ENCODE measurements around the gene CCDC82.

Gene CCDC82

GRCh38 chr11:96357794-96358193 is 31.9 kb downstream of the CCDC82 start:
- H3K9me3 ChIP-seq (ENCODE audit: insufficient read depth, low read depth, low read length) = no peaks in the 10 kb centered on the region
- no peak overlapping the region for H3K9ac ChIP-seq (ENCODE audit: low read depth, low read length)
- no peak overlapping the region for H3K4me3 ChIP-seq (ENCODE audit: low read length)
- H3K27me3 ChIP-seq (ENCODE audit: insufficient read depth, low read length) = no peaks in the 10 kb centered on the region
- no peak overlapping the region for H3K27ac ChIP-seq (ENCODE audit: low read length)
- no peaks in the 10 kb centered on the region; the same call in 1 of the 2 replicates for H3K4me1 ChIP-seq (ENCODE audit: insufficient read depth, low read length)
- peaks cover 23% of the 10 kb centered on the region for H3K36me3 ChIP-seq (ENCODE audit: insufficient read depth, low read depth, low read length)

- H3K9me3 ChIP-seq (ENCODE audit: insufficient read depth, low read depth, low read length) = no peaks in the 10 kb centered on the region
- H3K36me3 ChIP-seq (ENCODE audit: insufficient read depth, low read depth, low read length) = peaks cover 23% of the 10 kb centered on the region
- H3K4me1 ChIP-seq (ENCODE audit: insufficient read depth, low read length) = no peaks in the 10 kb centered on the region; the same call in 1 of the 2 replicates
- no peak overlapping the region for H3K9ac ChIP-seq (ENCODE audit: low read depth, low read length)
- no peaks in the 10 kb centered on the region for H3K27me3 ChIP-seq (ENCODE audit: insufficient read depth, low read length)
- H3K4me3 ChIP-seq (ENCODE audit: low read length) = no peak overlapping the region
- no peak overlapping the region for H3K27ac ChIP-seq (ENCODE audit: low read length)
Measured at GRCh38 chr11:96356848-96357247, 32.9 kb downstream of the CCDC82 start.

- H3K9ac ChIP-seq (ENCODE audit: low read depth, low read length) = peak within 1 kb of the TSS; percentile 83; the same call in 1 of the 2 replicates
- peak within 1 kb of the TSS; percentile 85 for H3K4me3 ChIP-seq (ENCODE audit: low read length)
- peaks cover 11% of the 10 kb centered on the region for H3K27me3 ChIP-seq (ENCODE audit: insufficient read depth, low read length)
- peaks cover 18% of the 10 kb centered on the region for H3K4me1 ChIP-seq (ENCODE audit: insufficient read depth, low read length)
- H3K9me3 ChIP-seq (ENCODE audit: insufficient read depth, low read depth, low read length) = peaks cover 1% of the 10 kb centered on the region; the same call in 1 of the 2 replicates
- H3K27ac ChIP-seq (ENCODE audit: low read length) = no peak within 1 kb of the TSS
- H3K36me3 ChIP-seq (ENCODE audit: insufficient read depth, low read depth, low read length) = no peaks in the 10 kb centered on the region
Measured at GRCh38 chr11:96342961-96343711, 46.6 kb downstream of the CCDC82 start, which contains the start of gene MAML2. TSS of gene MAML2 (minus strand) at chr11:96343195. CDS start at chr11:96341895, 1,300 bp downstream.

GRCh38 chr11:96342014-96342960 is 47.4 kb downstream of the CCDC82 start:
- Histone ChIP-seq H3K9ac (ENCODE audit: low read depth, low read length) (peak overlapping the region; percentile 83; the same call in 1 of the 2 replicates), H3K4me3 (ENCODE audit: low read length) (peak overlapping the region; percentile 85), H3K36me3 (ENCODE audit: insufficient read depth, low read depth, low read length) (no peaks in the 10 kb centered on the region), H3K4me1 (ENCODE audit: insufficient read depth, low read length) (peaks cover 26% of the 10 kb centered on the region), H3K27ac (ENCODE audit: low read length) (no peak overlapping the region), H3K27me3 (ENCODE audit: insufficient read depth, low read length) (peaks cover 11% of the 10 kb centered on the region), H3K9me3 (ENCODE audit: insufficient read depth, low read depth, low read length) (no peaks in the 10 kb centered on the region)

GRCh38 chr11:96341211-96342013 is 48.3 kb downstream of the CCDC82 start:
- H3K4me3 ChIP-seq (ENCODE audit: low read length) = peak overlapping the region; percentile 85; the same call in 1 of the 2 replicates
- H3K9me3 ChIP-seq (ENCODE audit: insufficient read depth, low read depth, low read length) = no peaks in the 10 kb centered on the region
- H3K27me3 ChIP-seq (ENCODE audit: insufficient read depth, low read length) = peaks cover 11% of the 10 kb centered on the region
- peaks cover 34% of the 10 kb centered on the region for H3K4me1 ChIP-seq (ENCODE audit: insufficient read depth, low read length)
- peak overlapping the region; percentile 83; the same call in 1 of the 2 replicates for H3K9ac ChIP-seq (ENCODE audit: low read depth, low read length)
- no peaks in the 10 kb centered on the region for H3K36me3 ChIP-seq (ENCODE audit: insufficient read depth, low read depth, low read length)
- no peak overlapping the region for H3K27ac ChIP-seq (ENCODE audit: low read length)

- H3K27me3 ChIP-seq (ENCODE audit: insufficient read depth, low read length) = peaks cover 11% of the 10 kb centered on the region
- H3K27ac ChIP-seq (ENCODE audit: low read length) = no peak overlapping the region
- no peaks in the 10 kb centered on the region for H3K36me3 ChIP-seq (ENCODE audit: insufficient read depth, low read depth, low read length)
- H3K4me3 ChIP-seq (ENCODE audit: low read length) = no peak overlapping the region
- peaks cover 43% of the 10 kb centered on the region for H3K4me1 ChIP-seq (ENCODE audit: insufficient read depth, low read length)
- no peak overlapping the region for H3K9ac ChIP-seq (ENCODE audit: low read depth, low read length)
- no peaks in the 10 kb centered on the region for H3K9me3 ChIP-seq (ENCODE audit: insufficient read depth, low read depth, low read length)
Measured at GRCh38 chr11:96340555-96340885, 49.2 kb downstream of the CCDC82 start.

- Histone ChIP-seq H3K4me1 (ENCODE audit: insufficient read depth, low read length) (peaks cover 46% of the 10 kb centered on the region), H3K9me3 (ENCODE audit: insufficient read depth, low read depth, low read length) (no peaks in the 10 kb centered on the region), H3K27ac (ENCODE audit: low read length) (no peak overlapping the region), H3K36me3 (ENCODE audit: insufficient read depth, low read depth, low read length) (no peaks in the 10 kb centered on the region), H3K4me3 (ENCODE audit: low read length) (no peak overlapping the region), H3K9ac (ENCODE audit: low read depth, low read length) (no peak overlapping the region), H3K27me3 (ENCODE audit: insufficient read depth, low read length) (peaks cover 11% of the 10 kb centered on the region)
Measured at GRCh38 chr11:96339706-96340554, 49.8 kb downstream of the CCDC82 start.

GRCh38 chr11:96338910-96339705 is 50.6 kb downstream of the CCDC82 start:
- Histone ChIP-seq H3K9ac (ENCODE audit: low read depth, low read length) (no peak overlapping the region), H3K36me3 (ENCODE audit: insufficient read depth, low read depth, low read length) (no peaks in the 10 kb centered on the region), H3K4me3 (ENCODE audit: low read length) (no peak overlapping the region), H3K9me3 (ENCODE audit: insufficient read depth, low read depth, low read length) (no peaks in the 10 kb centered on the region), H3K27me3 (ENCODE audit: insufficient read depth, low read length) (peaks cover 11% of the 10 kb centered on the region), H3K4me1 (ENCODE audit: insufficient read depth, low read length) (peaks cover 53% of the 10 kb centered on the region), H3K27ac (ENCODE audit: low read length) (no peak overlapping the region)

- Histone ChIP-seq H3K9me3 (ENCODE audit: insufficient read depth, low read depth, low read length) (no peaks in the 10 kb centered on the region), H3K4me3 (ENCODE audit: low read length) (no peak overlapping the region), H3K27me3 (ENCODE audit: insufficient read depth, low read length) (peaks cover 10% of the 10 kb centered on the region), H3K4me1 (ENCODE audit: insufficient read depth, low read length) (peaks cover 63% of the 10 kb centered on the region), H3K27ac (ENCODE audit: low read length) (no peak overlapping the region), H3K9ac (ENCODE audit: low read depth, low read length) (no peak overlapping the region), H3K36me3 (ENCODE audit: insufficient read depth, low read depth, low read length) (no peaks in the 10 kb centered on the region)
Measured at GRCh38 chr11:96337541-96338431, 51.9 kb downstream of the CCDC82 start.
